ENCODE data around the gene SULT1A1. TPM values are rescaled to one million over a fixed set of nuclear protein-coding genes. Genes with fewer than 3 reads are reported as not detected.

SULT1A1 gene
- total RNA-seq: 0.60 and 5.2 TPM in 2 replicates

GRCh38 chr16:28609631-28610594 is at the start of gene SULT1A1:
Gene SULT1A1, minus strand, starts transcription at chr16:28610044. Its CDS starts 1,189 bp downstream, at chr16:28608855.

GRCh38 chr16:28637765-28638164 is 27.9 kb upstream of the SULT1A1 start, which contains the start of gene NPIPB8:
Gene NPIPB8, plus strand, starts transcription at chr16:28638065. Its CDS starts 296 bp downstream, at chr16:28638361.

GRCh38 chr16:28596840-28597691 is 12.8 kb downstream of the SULT1A1 start, which contains the start of gene SULT1A2:
Gene SULT1A2, minus strand, starts transcription at chr16:28597050. Its CDS starts 1,120 bp downstream, at chr16:28595930.

Other genes with a start within 250 kb of the SULT1A1 start
- gene NPIPB6, start 246.5 kb downstream of the SULT1A1 start, total RNA-seq: 0.47 and 0.94 TPM in 2 replicates
- gene EIF3CL, start 206.2 kb downstream of the SULT1A1 start, total RNA-seq: 67.1 and 85.6 TPM in 2 replicates
- not detected in 2 replicates for gene NPIPB7, start 137.7 kb downstream of the SULT1A1 start, total RNA-seq
- gene CLN3, start 118.0 kb downstream of the SULT1A1 start, total RNA-seq: 11.4 and 13.9 TPM in 2 replicates
- not detected in 2 replicates for gene APOBR, start 115.4 kb downstream of the SULT1A1 start, total RNA-seq
- gene IL27, start 103.2 kb downstream of the SULT1A1 start, total RNA-seq: not detected in 2 replicates
- gene NUPR1, start 71.1 kb downstream of the SULT1A1 start, total RNA-seq: 18.9 and 60.0 TPM in 2 replicates
- 6.5 and 10.2 TPM in 2 replicates for gene SGF29, start 56.1 kb downstream of the SULT1A1 start, total RNA-seq
- not detected in 2 replicates for gene SULT1A2, start 13.0 kb downstream of the SULT1A1 start, total RNA-seq
- not detected in 2 replicates for gene NPIPB8, start 28.0 kb upstream of the SULT1A1 start, total RNA-seq
- 120 and 238 TPM in 2 replicates for gene EIF3C, start 101.4 kb upstream of the SULT1A1 start, total RNA-seq
- gene NPIPB9, start 141.7 kb upstream of the SULT1A1 start, total RNA-seq: 2.4 TPM in 1 of 2 replicates, not detected in the other
- 28.1 and 32.5 TPM in 2 replicates for gene ATXN2L, start 213.0 kb upstream of the SULT1A1 start, total RNA-seq
- gene TUFM, start 236.3 kb upstream of the SULT1A1 start, total RNA-seq: 105 and 111 TPM in 2 replicates